Urothelium cell line (cell line): Measurements from ENCODE around the gene RABGGTA.
A peak's percentile ranks its signal among the peaks of the same experiment; 100 is the strongest.

Experiments used
- DNase-seq: peaks from one replicate; pipeline ENCODE4 v3.0.0; 2011; ENCODE audit warnings: low spot score, mixed read lengths
- FAIRE-seq: peaks from 2 replicates; lab custom pipeline; 2011; peaks lifted over from hg19 to GRCh38; lab: Jason Lieb, UNC

Gene RABGGTA

GRCh38 chr14:24261969-24262327 is 9.4 kb downstream of the RABGGTA start:
- DNase-seq (no peak), FAIRE-seq (no peak)

GRCh38 chr14:24261256-24261968 is 10.0 kb downstream of the RABGGTA start:
- DNase-seq (no peak), FAIRE-seq (no peak)

- DNase-seq: no peak
- no peak for FAIRE-seq
Measured at GRCh38 chr14:24260780-24261157, 10.6 kb downstream of the RABGGTA start.

DNA sequence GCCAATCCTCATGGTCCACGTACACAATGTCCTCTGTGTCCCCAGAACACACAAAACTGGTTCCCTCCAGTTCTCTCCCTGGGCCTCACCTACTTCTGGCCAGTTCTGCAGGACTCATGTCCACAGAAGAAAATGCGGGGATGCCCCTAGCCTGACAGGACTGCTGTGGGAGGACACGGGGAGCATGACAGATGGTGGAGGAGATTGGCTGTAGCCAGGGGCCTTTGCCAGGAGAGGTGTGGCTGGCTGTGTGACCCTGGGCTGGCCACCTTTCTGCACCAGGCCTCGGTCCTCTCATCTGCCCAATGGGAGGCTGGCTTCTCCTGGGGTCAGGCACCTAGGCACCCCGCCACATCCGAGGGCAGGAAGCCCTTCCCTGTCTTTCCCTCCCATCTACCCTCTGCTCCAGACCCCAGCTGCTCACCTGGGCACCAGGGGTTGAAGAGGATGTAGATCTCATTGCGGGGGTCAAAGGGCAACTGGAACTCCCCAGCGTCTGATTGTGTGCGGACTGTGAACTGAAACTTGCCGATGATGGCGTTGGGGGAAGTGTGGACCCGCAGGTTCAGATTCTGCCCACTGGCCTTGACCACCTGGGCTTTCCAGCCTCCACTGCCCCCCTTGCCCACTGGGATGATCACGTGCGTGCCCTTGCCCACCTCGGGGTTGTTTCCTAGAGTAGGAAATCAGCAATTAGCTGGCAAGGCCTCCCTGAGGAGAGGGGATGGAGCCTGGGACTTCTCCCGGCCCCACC is 11.2 kb downstream of the RABGGTA start:
- no peak for FAIRE-seq
- no peak for DNase-seq

DNA sequence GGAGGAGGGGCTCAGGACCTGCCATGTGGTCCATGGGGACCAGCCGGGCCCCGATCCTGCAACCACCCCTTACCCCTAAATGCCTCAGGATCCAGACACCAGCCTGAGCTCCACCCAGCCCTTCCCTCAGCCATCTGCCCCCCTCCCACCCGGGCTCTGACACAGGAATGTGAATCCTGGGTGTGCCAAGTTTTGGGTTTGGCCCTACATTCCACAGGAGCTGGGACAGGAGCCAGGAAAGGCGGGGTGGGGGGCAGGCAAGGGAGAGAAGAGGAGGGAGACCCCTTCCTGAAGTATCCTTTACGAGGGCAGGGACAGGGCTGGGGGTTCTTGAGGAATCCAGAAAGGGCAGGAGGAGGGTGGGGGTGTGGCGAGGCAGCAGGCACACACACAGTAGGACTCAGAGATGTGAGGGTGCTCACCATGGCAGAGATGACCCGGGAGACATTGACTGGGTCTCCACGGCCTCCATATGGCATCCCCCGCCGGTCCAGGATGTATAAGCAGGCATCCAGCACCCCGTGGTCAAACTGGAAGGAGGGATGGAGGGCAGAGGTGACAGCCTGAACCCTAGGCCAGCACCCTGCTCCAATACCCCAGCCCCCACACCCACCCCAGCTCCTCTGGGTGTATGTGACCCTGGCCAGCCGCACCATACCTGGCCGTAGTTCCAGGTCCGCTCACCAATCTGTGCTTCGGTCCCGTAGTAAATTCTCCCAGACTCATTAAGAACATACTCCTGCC is 11.9 kb downstream of the RABGGTA start:
- FAIRE-seq (peak; percentile 30), DNase-seq (peak; percentile 86)

- FAIRE-seq (no peak), DNase-seq (no peak)
Measured at GRCh38 chr14:24258548-24259265, 12.7 kb downstream of the RABGGTA start.

DNA sequence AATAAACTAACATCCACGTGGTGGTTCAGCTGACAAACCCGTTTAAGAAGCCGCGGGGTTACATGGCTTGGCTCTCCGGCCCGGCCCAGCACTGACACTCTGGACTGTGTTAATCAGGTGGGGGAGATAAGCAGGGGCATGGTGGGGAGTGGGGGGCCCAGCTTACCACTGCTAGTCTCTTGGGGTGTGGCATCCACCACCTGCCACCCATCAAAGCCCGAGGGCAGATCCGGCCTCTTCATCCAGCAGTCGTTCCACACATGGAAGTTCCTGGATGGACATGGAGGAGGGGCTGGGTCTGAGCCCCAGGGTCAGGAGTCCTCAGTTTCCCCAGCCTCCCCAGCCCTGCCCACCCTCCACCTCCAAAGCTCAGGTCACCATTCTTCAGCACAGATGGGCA is 13.3 kb downstream of the RABGGTA start:
- FAIRE-seq (no peak), DNase-seq (no peak)

DNA sequence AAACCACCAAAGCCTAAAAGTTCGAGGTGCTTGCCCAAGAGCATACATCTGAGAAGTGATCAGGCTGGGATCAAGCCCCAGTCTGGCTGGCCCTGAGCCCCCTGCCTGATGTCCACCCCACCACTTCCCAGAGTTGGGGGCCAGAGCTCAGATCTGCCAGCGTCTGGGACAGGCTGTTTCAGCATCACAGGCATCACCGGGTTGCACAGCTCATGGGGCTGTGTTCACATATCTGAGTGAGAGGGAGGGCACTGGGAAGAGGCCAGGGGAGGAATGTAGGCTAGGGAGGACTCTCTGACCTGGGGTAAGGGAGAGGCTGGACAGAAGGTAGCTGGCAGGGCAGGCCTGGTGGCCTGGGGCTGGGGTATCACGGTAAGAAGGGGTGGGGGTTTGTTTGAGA is 14.4 kb downstream of the RABGGTA start:
- DNase-seq (no peak), FAIRE-seq (no peak)

DNA sequence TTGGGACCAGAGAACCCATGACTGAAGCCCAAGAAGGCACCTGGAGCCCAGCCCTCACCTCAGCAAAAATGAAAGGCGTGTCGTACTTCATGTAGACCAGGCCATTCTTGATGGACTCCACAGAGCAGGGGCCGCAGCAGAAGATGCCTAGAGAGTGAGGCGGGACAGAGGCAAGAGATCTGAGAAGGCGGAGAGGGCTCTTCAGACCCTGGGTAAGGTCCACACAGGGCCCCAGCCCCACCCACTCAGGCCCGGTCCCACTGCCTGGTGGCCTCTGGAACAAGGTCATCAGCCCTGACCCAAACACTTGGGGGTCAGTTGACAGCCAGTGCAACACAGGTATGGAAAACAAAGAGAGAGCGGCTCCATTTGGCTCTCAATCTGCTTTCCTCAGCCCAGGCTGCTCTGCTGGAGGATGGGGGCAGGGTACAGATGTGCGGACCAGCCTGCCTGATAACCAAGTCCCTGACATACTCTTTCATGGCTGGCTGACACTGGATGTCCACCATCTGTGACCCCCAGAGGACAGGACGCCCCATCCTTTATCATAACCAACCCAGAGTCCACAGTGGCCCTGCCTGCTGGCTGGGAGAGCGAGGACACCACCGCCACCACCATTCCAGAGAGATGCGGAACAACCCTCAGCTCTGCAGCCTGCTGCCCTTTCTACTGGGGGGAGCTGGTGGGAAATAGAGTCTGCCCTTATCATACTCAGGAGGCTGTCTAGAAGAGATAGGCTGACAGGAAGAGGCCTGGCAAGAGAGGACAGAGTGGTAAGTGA is 15.3 kb downstream of the RABGGTA start:
- FAIRE-seq (no peak), DNase-seq (no peak)

- no peak for FAIRE-seq
Measured at GRCh38 chr14:24255438-24255837, 16.0 kb downstream of the RABGGTA start.

GRCh38 chr14:24254630-24255392 is 16.6 kb downstream of the RABGGTA start:
- no peak for FAIRE-seq
- no peak for DNase-seq

More at GRCh38 chr14:24255438-24255837, 16.0 kb downstream of the RABGGTA start:
- DNase-seq: no peak

DNA sequence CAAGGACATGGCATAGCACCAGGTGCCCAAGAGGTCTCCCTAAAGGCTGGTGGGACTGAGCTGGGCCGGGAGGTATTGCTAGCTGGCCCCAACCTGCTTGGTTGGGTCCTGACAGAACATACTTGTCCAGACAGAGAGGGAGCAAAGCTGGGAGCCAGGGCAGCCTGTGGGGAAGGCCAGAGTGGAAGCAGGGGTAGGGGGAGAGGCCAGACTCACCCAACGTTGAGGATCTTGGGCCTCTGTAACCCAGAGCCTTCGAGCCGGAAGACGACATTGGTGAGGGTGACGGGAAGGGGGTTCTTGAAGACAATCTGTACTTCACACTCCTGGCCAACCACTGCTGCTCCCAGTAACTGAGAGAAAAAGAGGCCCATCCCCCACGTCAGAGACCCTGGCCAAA is 17.5 kb downstream of the RABGGTA start:
- DNase-seq (no peak), FAIRE-seq (no peak)

DNA sequence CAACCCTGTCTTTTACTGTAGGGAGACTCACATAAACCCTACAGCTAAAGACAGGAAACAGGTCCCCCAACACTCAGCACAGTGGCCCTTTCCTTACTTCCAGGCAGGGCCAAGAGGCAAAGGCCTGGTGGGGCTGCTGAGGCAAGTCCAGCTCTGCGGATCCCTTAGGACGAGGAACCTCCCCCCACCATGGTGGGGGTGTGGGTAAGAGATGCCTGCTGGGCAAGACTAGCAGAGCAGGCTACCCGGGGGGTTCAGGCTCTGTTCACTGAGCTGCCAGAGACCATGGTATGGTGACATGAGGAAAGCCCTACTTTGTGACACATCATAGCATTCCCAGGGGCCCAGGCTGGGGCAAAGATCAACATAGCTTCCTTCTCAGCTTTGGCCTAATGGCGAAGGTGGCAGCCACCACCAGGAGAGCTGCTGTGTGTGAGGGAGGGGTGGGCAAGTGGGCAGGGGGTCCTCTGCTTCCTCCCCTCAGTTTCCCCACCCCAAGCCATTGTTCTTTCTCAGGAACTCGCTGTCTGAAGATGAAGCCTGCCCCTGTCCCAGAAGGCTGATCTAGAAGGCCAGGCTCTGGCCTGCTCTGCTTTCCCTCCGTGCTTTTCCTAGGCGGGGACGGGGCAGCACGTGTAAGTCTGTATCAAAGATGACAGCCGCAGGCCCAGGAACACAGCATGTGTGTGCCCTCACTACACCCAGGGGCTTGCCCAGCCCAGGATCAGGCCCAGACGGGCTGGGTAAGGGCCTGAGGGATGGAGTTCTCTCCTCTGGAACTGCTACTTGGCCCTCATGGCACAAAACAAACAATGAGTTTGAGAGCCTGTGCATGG is 18.9 kb downstream of the RABGGTA start:
- no peak for FAIRE-seq
- no peak for DNase-seq

- FAIRE-seq: no peak
- no peak for DNase-seq
Measured at GRCh38 chr14:24251880-24252288, 19.5 kb downstream of the RABGGTA start.

GRCh38 chr14:24250354-24250753 is 21.0 kb downstream of the RABGGTA start:
- DNase-seq (no peak), FAIRE-seq (no peak)

DNA sequence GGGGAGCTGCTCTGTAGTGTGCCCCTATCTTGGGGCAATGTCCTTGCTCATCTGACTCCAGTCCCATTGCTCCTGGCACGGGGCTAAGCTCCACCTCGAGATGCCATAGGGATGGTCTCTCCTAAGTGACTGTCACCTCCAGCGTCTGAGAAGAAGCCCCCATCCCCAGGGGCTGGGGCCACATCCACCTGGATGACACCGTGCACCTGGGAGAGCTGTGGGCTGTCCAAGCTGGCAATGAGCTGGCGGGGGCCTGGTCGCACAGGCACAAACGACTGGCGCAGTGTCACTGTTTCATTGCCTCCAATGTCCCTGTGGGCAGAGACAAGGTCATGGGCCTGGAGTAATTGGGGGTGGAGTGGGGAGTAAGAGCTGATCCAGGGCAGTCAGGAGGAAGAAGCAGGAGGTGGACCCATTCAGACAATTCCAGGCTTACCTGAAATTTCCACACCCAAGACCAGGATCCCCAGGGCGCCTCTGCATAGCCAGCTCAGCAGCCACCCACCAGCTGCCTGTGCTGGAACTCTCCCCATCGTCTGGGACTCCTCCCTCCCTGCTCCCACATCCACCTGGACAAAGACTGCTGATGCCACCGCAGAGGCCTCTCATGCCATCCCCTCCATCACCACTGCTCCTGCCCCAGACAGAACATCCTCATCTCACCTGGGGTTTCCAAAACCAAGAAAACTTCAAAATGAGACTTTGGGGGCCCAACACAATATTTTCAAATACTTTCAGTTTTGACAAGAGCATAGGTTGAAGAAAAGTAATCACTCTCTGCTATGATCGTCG is 22.0 kb downstream of the RABGGTA start:
- FAIRE-seq: no peak

GRCh38 chr14:24247422-24247821 is 24.0 kb downstream of the RABGGTA start:
- no peak for FAIRE-seq
- DNase-seq: no peak

More for the DNA sequence above, 22.0 kb downstream of the RABGGTA start:
- no peak for DNase-seq

DNA sequence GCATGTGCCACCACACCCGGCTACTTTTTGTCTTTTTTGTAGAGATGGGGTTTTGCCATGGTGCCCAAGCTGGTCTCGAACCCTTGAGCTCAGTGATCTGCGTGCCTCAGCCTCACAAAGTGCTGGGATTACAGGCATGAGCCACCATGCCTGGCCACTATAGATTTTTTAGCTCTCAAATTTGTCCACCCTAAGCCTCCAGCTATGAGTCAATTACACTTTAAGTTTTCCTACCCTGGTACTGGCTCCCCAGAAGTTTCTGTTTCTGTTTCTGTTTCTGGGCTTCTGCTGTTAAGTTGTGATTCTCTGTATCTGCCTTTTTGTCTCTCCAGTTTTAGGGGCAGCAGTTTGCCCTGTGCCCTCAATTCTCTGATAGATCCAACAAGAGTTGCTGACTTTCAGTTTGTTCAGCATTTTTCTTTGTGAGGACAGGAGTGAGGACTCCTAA is 24.6 kb downstream of the RABGGTA start:
- no peak for DNase-seq
- FAIRE-seq: no peak
